GM12864 (cell line): Measurements from ENCODE around the gene MAN1C1.
A peak's percentile ranks its signal among the peaks of the same experiment; 100 is the strongest.

Experiments used
- DNase-seq: peaks from one replicate; pipeline ENCODE4 v3.0.0-alpha.2; 2011; ENCODE audit warnings: low read depth
- H3K4me3 ChIP-seq: 2 replicates; pipeline ENCODE4 v1.5.1; 2011; ENCODE audit warnings: mild to moderate bottlenecking, low read depth, low read length, control low read depth
- CTCF ChIP-seq: IDR thresholded peaks from 2 replicates; pipeline ENCODE4 v1.5.1; 2011; ENCODE audit warnings: low read depth, mild to moderate bottlenecking, moderate library complexity, low read length, control low read depth, inconsistent platforms; ENCODE audit errors: missing control alignments

Gene MAN1C1

DNA sequence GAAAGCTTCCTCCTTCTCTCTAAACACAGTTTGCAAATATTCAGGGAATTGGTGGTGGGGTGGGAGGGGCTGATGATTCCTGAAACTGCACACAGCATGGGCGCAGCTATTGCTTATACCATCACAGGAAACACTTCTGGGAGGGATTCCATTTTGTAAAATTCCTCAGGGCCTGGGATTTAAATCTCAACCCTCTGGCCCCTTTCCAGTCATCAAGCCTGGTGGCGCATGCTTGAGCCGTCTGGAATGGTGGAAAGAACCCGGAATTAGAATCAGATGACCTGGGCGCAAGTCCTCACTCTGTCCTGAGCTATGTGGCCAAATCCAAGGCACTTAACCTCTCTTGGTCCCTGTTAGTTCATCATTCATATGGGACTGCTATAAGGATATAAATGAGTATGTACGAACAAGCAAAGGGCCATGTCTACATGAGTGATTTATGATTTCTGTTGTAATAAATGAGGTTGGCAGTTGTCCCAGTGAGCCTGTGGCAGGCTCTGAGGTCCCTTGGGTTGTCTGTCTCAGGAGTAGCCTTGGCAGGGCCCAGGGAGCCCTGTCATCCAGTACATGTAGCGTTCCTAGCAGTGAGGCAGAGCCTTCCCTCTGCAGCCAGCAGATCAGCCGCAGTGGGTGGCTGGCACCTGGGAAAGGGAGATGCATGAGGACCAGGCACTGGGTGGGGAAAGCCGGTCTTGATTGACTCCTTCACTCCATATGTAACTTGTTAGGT, 72.0 kb downstream of the MAN1C1 start:
- DNase-seq, result no peak
- no peak overlapping the region for H3K4me3 ChIP-seq
- TF ChIP-seq CTCF, result no peak

GRCh38 chr1:25689686-25690381, 73.2 kb downstream of the MAN1C1 start:
- no peak for TF ChIP-seq CTCF
- no peak for DNase-seq
- H3K4me3 ChIP-seq, result no peak overlapping the region

DNA sequence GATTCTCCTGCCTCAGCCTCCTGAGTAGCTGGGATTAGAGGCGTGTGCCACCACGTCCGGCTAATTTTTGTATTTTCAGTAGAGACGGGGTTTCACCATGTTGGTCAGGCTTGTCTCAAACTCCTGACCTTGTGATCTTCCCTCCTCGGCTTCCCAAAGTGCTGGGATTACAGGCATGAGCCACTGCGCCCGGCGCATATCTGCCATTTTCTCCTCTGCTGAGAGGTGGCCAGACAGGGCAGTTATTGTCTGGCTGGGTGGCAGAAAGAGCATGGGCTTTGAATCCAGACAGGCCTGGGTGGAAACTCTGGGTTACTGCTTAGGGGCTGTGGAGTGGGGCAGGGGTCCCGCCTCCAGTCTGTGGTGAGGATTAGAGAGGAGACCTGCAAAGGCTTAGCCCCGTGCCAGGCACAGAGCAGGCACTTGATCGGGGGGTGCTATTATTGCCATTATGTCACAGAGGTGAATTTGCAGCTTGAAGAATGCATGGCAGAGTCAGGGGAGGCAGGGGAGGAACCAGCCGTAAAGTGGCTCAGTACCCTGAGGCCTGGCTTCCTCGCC, 73.9 kb downstream of the MAN1C1 start:
- DNase-seq, result no peak
- no peak for TF ChIP-seq CTCF
- no peak overlapping the region for H3K4me3 ChIP-seq

DNA sequence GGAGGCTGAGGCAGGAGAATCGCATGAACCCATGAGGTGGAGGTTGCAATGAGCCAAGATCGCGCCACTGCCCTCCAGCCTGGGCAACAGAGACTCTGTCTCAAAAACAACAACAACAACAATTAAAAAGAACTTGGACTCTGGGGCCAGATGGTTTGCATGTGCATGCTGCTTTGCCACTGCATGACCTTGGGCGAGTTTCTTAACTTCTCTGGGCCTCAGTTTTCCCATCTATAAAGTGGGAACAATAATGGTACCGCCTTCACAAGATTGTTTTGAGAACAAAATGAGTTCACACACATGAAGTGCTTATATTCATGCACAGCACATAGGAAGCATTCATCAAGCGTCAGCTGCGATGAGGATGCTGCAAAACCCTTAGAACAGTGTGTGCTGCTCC, 74.6 kb downstream of the MAN1C1 start:
- no peak for TF ChIP-seq CTCF
- no peak for DNase-seq
- no peak overlapping the region for H3K4me3 ChIP-seq

DNA sequence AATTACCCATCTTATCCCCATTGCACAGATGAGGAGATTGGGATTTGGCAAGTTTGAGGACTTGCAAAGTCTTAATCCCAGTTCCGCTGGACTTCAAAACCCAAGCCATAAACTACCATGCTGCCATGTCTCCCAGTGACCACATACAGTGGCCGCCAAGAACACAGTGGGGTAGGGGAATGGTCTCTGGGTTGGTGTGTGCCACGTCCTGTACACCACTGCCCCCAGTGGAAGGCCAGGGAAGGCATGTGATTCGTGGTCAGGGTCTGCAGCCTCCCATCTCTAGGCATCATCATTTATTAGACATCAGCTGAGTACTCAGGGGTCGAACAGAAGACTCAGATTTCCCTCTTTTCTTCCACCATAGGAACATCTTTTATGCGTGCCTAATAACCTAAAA, 76.0 kb downstream of the MAN1C1 start:
- DNase-seq, result no peak
- H3K4me3 ChIP-seq, result no peak overlapping the region
- TF ChIP-seq CTCF, result peak; percentile 78

GRCh38 chr1:25694167-25695007, 77.8 kb downstream of the MAN1C1 start:
- no peak overlapping the region for H3K4me3 ChIP-seq
- TF ChIP-seq CTCF, result peak; percentile 14
- no peak for DNase-seq
